GM10266 (cell line): ENCODE data around the gene NUP214.
"Not testable (repeated sequence)": the region's sequence is repeated elsewhere in the genome, so short reads cannot be mapped to it uniquely, and the experiment has no call there.

Experiments used
- DNase-seq: peaks from one replicate; pipeline ENCODE4 v3.0.0; 2012; ENCODE audit errors: extremely low spot score
- CTCF ChIP-seq: IDR thresholded peaks from 2 replicates; pipeline ENCODE4 v1.5.1; 2012; ENCODE audit warnings: mild to moderate bottlenecking, low read depth; ENCODE audit not compliant: control insufficient read depth, insufficient read depth; ENCODE audit errors: missing control alignments

The NUP214 gene

GRCh38 chr9:131097948-131098278, 27.5 kb upstream of the NUP214 start:
- DNase-seq: no peak

GRCh38 chr9:131098391-131099101, 26.8 kb upstream of the NUP214 start:
- DNase-seq: no peak
- no peak for TF ChIP-seq CTCF

More at GRCh38 chr9:131097948-131098278, 27.5 kb upstream of the NUP214 start:
- no peak for TF ChIP-seq CTCF

GRCh38 chr9:131099102-131099606, 26.2 kb upstream of the NUP214 start:
- TF ChIP-seq CTCF: no peak
- DNase-seq: no peak

GRCh38 chr9:131099845-131100244, 25.5 kb upstream of the NUP214 start:
- not testable (repeated sequence) for DNase-seq

GRCh38 chr9:131100445-131100844, 24.9 kb upstream of the NUP214 start:
- TF ChIP-seq CTCF: no peak
- DNase-seq: no peak

- TF ChIP-seq CTCF: no peak
- DNase-seq: no peak
These were observed 24.0 kb upstream of the NUP214 start for GRCh38 chr9:131101207-131101964.

GRCh38 chr9:131103024-131103423, 22.4 kb upstream of the NUP214 start:
- no peak for TF ChIP-seq CTCF
- DNase-seq: no peak
